ENCODE results near the gene CNR2.
"Not testable (repeated sequence)": the region's sequence is repeated elsewhere in the genome, so short reads cannot be mapped to it uniquely, and the experiment has no call there.

CNR2 gene

GRCh38 chr1:23862640-23863039, 50.5 kb downstream of the CNR2 start:
- no peak overlapping the region for H2BK120ac ChIP-seq (ENCODE audit: low read depth, low read length)
- H2AFZ ChIP-seq (ENCODE audit: low read length): no peak overlapping the region
- H4K8ac ChIP-seq (ENCODE audit: low read depth, low read length): no peak overlapping the region
- WGBS, 2 donors (ENCODE audit: extremely low coverage in 2 of 2, insufficient read length in 2 of 2, insufficient replicate concordance in 1 of 2): no CpG with 5 or more reads among the region's 3 CpGs
- H3K4me3 ChIP-seq (ENCODE audit: low read length in 2 of 2): no peak overlapping the region
- peaks cover 0 to 1% of the 10 kb centered on the region in 2 donors for H3K9me3 ChIP-seq (replicated peaks in 1 of 2; ENCODE audit: control insufficient read depth in 2 of 2, insufficient read depth in 1 of 2, low read depth in 1 of 2, low read length in 2 of 2)
- no peak overlapping the region for H3K9ac ChIP-seq (ENCODE audit: low read depth, low read length, poor library complexity)
- no peak for DNase-seq (ENCODE audit: low spot score)
- H3K4me2 ChIP-seq (ENCODE audit: insufficient read depth, low read length, poor library complexity, severe bottlenecking): no peak overlapping the region
- no peak overlapping the region for H3K23ac ChIP-seq (ENCODE audit: low read depth, low read length, poor library complexity)
- H3K14ac ChIP-seq (ENCODE audit: low read length): no peak overlapping the region
- H3K36me3 ChIP-seq (replicated peaks in 1 of 2; ENCODE audit: control insufficient read depth in 2 of 2, insufficient read depth in 2 of 2, low read length in 2 of 2): no peaks in the 10 kb centered on the region
- no peak overlapping the region for H2AK5ac ChIP-seq (ENCODE audit: low read depth, low read length)
- H2BK12ac ChIP-seq (ENCODE audit: low read length): no peak overlapping the region
- no peaks in the 10 kb centered on the region for H3K79me1 ChIP-seq (ENCODE audit: low read depth, low read length)
- H3K4me1 ChIP-seq (ENCODE audit: control insufficient read depth in 2 of 2, insufficient read depth in 1 of 2, low read depth in 1 of 2, low read length in 2 of 2): peaks cover 2 to 3% of the 10 kb centered on the region in 2 donors
- H3K18ac ChIP-seq (ENCODE audit: low read length): no peak overlapping the region
- no peak overlapping the region for H4K91ac ChIP-seq (ENCODE audit: low read depth, low read length, poor library complexity)
- no peak overlapping the region for H3K4ac ChIP-seq (ENCODE audit: low read length)
- H2BK5ac ChIP-seq (ENCODE audit: low read length): no peak overlapping the region
- H3K27ac ChIP-seq (replicated peaks; ENCODE audit: low read length): no peak overlapping the region
- no peak overlapping the region for H2BK15ac ChIP-seq (ENCODE audit: low read length)
- peaks cover 0 to 15% (median 13%) of the 10 kb centered on the region in 3 experiments for H3K27me3 ChIP-seq (ENCODE audit: control insufficient read depth in 3 of 3, insufficient read depth in 3 of 3, low read depth in 1 of 3, low read length in 3 of 3)

GRCh38 chr1:23854568-23854967, 58.6 kb downstream of the CNR2 start:
- Histone ChIP-seq H3K79me1 (ENCODE audit: low read depth, low read length) (no peaks in the 10 kb centered on the region), H3K4me1 (ENCODE audit: control insufficient read depth in 2 of 2, insufficient read depth in 1 of 2, low read depth in 1 of 2, low read length in 2 of 2) (no peaks in the 10 kb centered on the region), H2AK5ac (ENCODE audit: low read depth, low read length) (no peak overlapping the region), H3K18ac (ENCODE audit: low read length) (no peak overlapping the region), H3K23ac (ENCODE audit: low read depth, low read length, poor library complexity) (no peak overlapping the region), H3K36me3 (replicated peaks in 1 of 2; ENCODE audit: control insufficient read depth in 2 of 2, insufficient read depth in 2 of 2, low read length in 2 of 2) (no peaks in the 10 kb centered on the region), H3K4me3 (ENCODE audit: low read length in 2 of 2) (no peak overlapping the region), H3K27ac (replicated peaks; ENCODE audit: low read length) (no peak overlapping the region), H3K4ac (ENCODE audit: low read length) (no peak overlapping the region), H4K8ac (ENCODE audit: low read depth, low read length) (no peak overlapping the region), H2BK15ac (ENCODE audit: low read length) (no peak overlapping the region), H3K9ac (ENCODE audit: low read depth, low read length, poor library complexity) (no peak overlapping the region), H4K91ac (ENCODE audit: low read depth, low read length, poor library complexity) (no peak overlapping the region), H3K14ac (ENCODE audit: low read length) (no peak overlapping the region), H3K4me2 (ENCODE audit: insufficient read depth, low read length, poor library complexity, severe bottlenecking) (no peak overlapping the region), H3K27me3 (ENCODE audit: control insufficient read depth in 3 of 3, insufficient read depth in 3 of 3, low read depth in 1 of 3, low read length in 3 of 3) (no peaks in the 10 kb centered on the region), H2BK12ac (ENCODE audit: low read length) (no peak overlapping the region), H2BK120ac (ENCODE audit: low read depth, low read length) (no peak overlapping the region), H2BK5ac (ENCODE audit: low read length) (no peak overlapping the region), H2AFZ (ENCODE audit: low read length) (no peak overlapping the region), H3K9me3 (replicated peaks in 1 of 2; ENCODE audit: control insufficient read depth in 2 of 2, insufficient read depth in 1 of 2, low read depth in 1 of 2, low read length in 2 of 2) (peaks cover 0 to 1% of the 10 kb centered on the region in 2 donors)
- no peak for DNase-seq (ENCODE audit: low spot score)
- no CpG with 5 or more reads among the region's 2 CpGs for WGBS, 2 donors (ENCODE audit: extremely low coverage in 2 of 2, insufficient read length in 2 of 2, insufficient replicate concordance in 1 of 2)

DNA sequence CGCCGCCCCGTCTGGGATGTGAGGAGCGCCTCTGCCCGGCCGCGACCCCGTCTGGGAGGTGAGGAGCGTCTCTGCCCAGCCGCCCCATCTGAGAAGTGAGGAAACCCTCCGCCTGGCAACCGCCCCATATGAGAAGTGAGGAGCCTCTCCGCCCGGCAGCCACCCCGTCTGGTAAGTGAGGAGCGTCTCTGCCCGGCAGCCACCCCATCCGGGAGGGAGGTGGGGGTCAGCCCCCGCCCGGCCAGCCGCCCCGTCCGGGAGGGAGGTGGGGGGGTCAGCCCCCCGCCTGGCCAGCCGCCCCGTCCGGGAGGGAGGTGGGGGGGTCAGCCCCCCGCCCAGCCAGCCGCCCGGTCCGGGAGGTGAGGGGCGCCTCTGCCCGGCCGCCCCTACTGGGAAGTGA, 60.0 kb downstream of the CNR2 start:
- not testable (repeated sequence) for H4K91ac ChIP-seq (ENCODE audit: low read depth, low read length, poor library complexity); DNase-seq (ENCODE audit: low spot score); H3K79me1 ChIP-seq (ENCODE audit: low read depth, low read length); H3K36me3 ChIP-seq (replicated peaks in 1 of 2; ENCODE audit: control insufficient read depth in 2 of 2, insufficient read depth in 2 of 2, low read length in 2 of 2); H3K14ac ChIP-seq (ENCODE audit: low read length); H2AK5ac ChIP-seq (ENCODE audit: low read depth, low read length); H4K8ac ChIP-seq (ENCODE audit: low read depth, low read length); H3K4me2 ChIP-seq (ENCODE audit: insufficient read depth, low read length, poor library complexity, severe bottlenecking); H3K27me3 ChIP-seq (ENCODE audit: control insufficient read depth in 3 of 3, insufficient read depth in 3 of 3, low read depth in 1 of 3, low read length in 3 of 3); H3K18ac ChIP-seq (ENCODE audit: low read length); H2AFZ ChIP-seq (ENCODE audit: low read length); H2BK5ac ChIP-seq (ENCODE audit: low read length); H3K9ac ChIP-seq (ENCODE audit: low read depth, low read length, poor library complexity); H3K27ac ChIP-seq (replicated peaks; ENCODE audit: low read length); H3K23ac ChIP-seq (ENCODE audit: low read depth, low read length, poor library complexity); H3K4me3 ChIP-seq (ENCODE audit: low read length in 2 of 2); H3K4me1 ChIP-seq (ENCODE audit: control insufficient read depth in 2 of 2, insufficient read depth in 1 of 2, low read depth in 1 of 2, low read length in 2 of 2); H2BK120ac ChIP-seq (ENCODE audit: low read depth, low read length); H2BK15ac ChIP-seq (ENCODE audit: low read length); H2BK12ac ChIP-seq (ENCODE audit: low read length); H3K4ac ChIP-seq (ENCODE audit: low read length); H3K9me3 ChIP-seq (replicated peaks in 1 of 2; ENCODE audit: control insufficient read depth in 2 of 2, insufficient read depth in 1 of 2, low read depth in 1 of 2, low read length in 2 of 2)
- WGBS, 2 donors (ENCODE audit: extremely low coverage in 2 of 2, insufficient read length in 2 of 2, insufficient replicate concordance in 1 of 2): no CpG with 5 or more reads among the region's 34 CpGs

GRCh38 chr1:23851406-23851805, 61.8 kb downstream of the CNR2 start:
- not testable (repeated sequence) for H3K27me3 ChIP-seq (ENCODE audit: control insufficient read depth in 3 of 3, insufficient read depth in 3 of 3, low read depth in 1 of 3, low read length in 3 of 3); H3K4me1 ChIP-seq (ENCODE audit: control insufficient read depth in 2 of 2, insufficient read depth in 1 of 2, low read depth in 1 of 2, low read length in 2 of 2); H3K4ac ChIP-seq (ENCODE audit: low read length); H2BK5ac ChIP-seq (ENCODE audit: low read length); DNase-seq (ENCODE audit: low spot score); H4K8ac ChIP-seq (ENCODE audit: low read depth, low read length); H3K9ac ChIP-seq (ENCODE audit: low read depth, low read length, poor library complexity); H3K23ac ChIP-seq (ENCODE audit: low read depth, low read length, poor library complexity); H3K27ac ChIP-seq (replicated peaks; ENCODE audit: low read length); H4K91ac ChIP-seq (ENCODE audit: low read depth, low read length, poor library complexity); H3K79me1 ChIP-seq (ENCODE audit: low read depth, low read length); H3K4me2 ChIP-seq (ENCODE audit: insufficient read depth, low read length, poor library complexity, severe bottlenecking); H2BK12ac ChIP-seq (ENCODE audit: low read length); H3K4me3 ChIP-seq (ENCODE audit: low read length in 2 of 2); H3K18ac ChIP-seq (ENCODE audit: low read length); H3K14ac ChIP-seq (ENCODE audit: low read length); H2AK5ac ChIP-seq (ENCODE audit: low read depth, low read length); H2BK15ac ChIP-seq (ENCODE audit: low read length); H3K9me3 ChIP-seq (replicated peaks in 1 of 2; ENCODE audit: control insufficient read depth in 2 of 2, insufficient read depth in 1 of 2, low read depth in 1 of 2, low read length in 2 of 2); H2BK120ac ChIP-seq (ENCODE audit: low read depth, low read length); H3K36me3 ChIP-seq (replicated peaks in 1 of 2; ENCODE audit: control insufficient read depth in 2 of 2, insufficient read depth in 2 of 2, low read length in 2 of 2); H2AFZ ChIP-seq (ENCODE audit: low read length)

Data from neuronal stem cell (in vitro differentiated cells).